ENCODE data around the gene SFSWAP.
"Not testable (repeated sequence)": the region's sequence is repeated elsewhere in the genome, so short reads cannot be mapped to it uniquely, and the experiment has no call there.

DNA sequence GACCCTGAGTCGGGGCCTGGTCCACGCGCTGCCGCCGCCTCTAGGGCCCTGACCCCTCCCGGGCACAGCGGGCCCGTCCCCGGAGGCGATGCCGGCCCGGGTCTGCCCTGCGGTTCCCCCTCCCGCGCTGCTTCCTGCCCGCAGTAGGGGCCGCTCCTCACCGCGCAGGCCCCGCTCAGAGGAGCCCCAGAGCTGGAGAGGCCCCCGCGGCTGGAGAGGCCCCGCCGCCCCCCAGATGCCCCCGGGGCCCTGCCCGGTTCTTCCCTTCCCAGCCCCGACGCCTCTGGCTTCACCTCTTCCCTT, 49.0 kb upstream of the SFSWAP start:
- not testable (repeated sequence) for TF ChIP-seq POLR2AphosphoS5 (IDR thresholded peaks at IDR 0.05; ENCODE audit: insufficient read depth in 1 of 2, low read depth in 1 of 2)
- TF ChIP-seq, protein P1, sequence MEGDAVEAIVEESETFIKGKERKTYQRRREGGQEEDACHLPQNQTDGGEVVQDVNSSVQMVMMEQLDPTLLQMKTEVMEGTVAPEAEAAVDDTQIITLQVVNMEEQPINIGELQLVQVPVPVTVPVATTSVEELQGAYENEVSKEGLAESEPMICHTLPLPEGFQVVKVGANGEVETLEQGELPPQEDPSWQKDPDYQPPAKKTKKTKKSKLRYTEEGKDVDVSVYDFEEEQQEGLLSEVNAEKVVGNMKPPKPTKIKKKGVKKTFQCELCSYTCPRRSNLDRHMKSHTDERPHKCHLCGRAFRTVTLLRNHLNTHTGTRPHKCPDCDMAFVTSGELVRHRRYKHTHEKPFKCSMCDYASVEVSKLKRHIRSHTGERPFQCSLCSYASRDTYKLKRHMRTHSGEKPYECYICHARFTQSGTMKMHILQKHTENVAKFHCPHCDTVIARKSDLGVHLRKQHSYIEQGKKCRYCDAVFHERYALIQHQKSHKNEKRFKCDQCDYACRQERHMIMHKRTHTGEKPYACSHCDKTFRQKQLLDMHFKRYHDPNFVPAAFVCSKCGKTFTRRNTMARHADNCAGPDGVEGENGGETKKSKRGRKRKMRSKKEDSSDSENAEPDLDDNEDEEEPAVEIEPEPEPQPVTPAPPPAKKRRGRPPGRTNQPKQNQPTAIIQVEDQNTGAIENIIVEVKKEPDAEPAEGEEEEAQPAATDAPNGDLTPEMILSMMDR (IDR thresholded peaks at IDR 0.05) = not testable (repeated sequence)
